HCT116 (cell line): Measurements from ENCODE around the gene PCSK6. TPM values are rescaled to one million over a fixed set of nuclear protein-coding genes. Genes with fewer than 3 reads are reported as not detected.

Experiments
- ATAC-seq: fragments of 200-7000 bp; cut with Tn5 transposase; 2 replicates; pipeline ENCODE4 v1.9.1; 2020; ENCODE audit warnings: mild to moderate bottlenecking, moderate library complexity
- BruUV-seq: library from RNA; stranded (reverse); fragments of 400-500 nt; replicated peaks from 2 replicates; lab custom pipeline; 2021; lab: Mats Ljungman, UMichigan
- CTCF ChIA-PET: fragments of 300-600 bp; sonication (Branson Sonifier 250); formaldehyde crosslinking; loops from one replicate; lab custom pipeline; 2021; ENCODE audit warnings: antibody characterized with exemption; lab: Charles Lee
- POLR2A ChIA-PET: fragments of 300-600, 350-600 bp; sonication (Branson Sonifier 250); formaldehyde crosslinking; loops from one replicate; lab custom pipeline; 2021; ENCODE audit warnings: antibody characterized with exemption; lab: Charles Lee
- RAD21 ChIA-PET, 2 experiments: fragments of 300-600 bp; sonication (Branson Sonifier 250); formaldehyde crosslinking; loops; one replicate each; lab custom pipeline; 2023; ENCODE audit warnings: low total read pairs in 2 of 2; ENCODE audit not compliant: uncharacterized antibody in 2 of 2, unreplicated experiment in 2 of 2, low non-redundant PET in 1 of 2; lab: Charles Lee
- DNase-seq: peaks from one replicate; pipeline ENCODE4 v3.0.0-alpha.2; 2010; ENCODE audit warnings: low read depth, low spot score
- H2AFZ ChIP-seq: fragments of 200-600 bp; shearing (Covaris generic), sonication (generic); 2 replicates; pipeline ENCODE4 v1.6.1; 2017; ENCODE audit warnings: low read depth, mixed run types, mixed read lengths, antibody characterized with exemption, low read length; ENCODE audit not compliant: poor library complexity, severe bottlenecking
- H3K27ac ChIP-seq: 2 replicates; pipeline ENCODE4 v1.5.1; 2012; ENCODE audit warnings: low read depth, low read length
- H3K27me3 ChIP-seq: fragments of 200-600 bp; sonication (generic); 2 replicates; pipeline ENCODE4 v1.6.1; 2016; ENCODE audit warnings: mixed run types, low read length, mixed read lengths; ENCODE audit not compliant: insufficient read depth
- H3K36me3 ChIP-seq, 2 experiments: fragments of 200-500 bp in 1 of 2; fragments of 200-600 bp in 1 of 2; sonication (Bioruptor generic) in 1 of 2; sonication (generic) in 1 of 2; 2 replicates each; pipeline versions ENCODE4 v1.5.1 to v1.6.1; 2014 to 2016; ENCODE audit warnings: low read length in 2 of 2, inconsistent platforms in 1 of 2, mixed read lengths in 1 of 2, mixed run types in 1 of 2; ENCODE audit not compliant: insufficient read depth in 2 of 2, control insufficient read depth in 1 of 2
- H3K4me1 ChIP-seq, 2 experiments: fragments of 200-600 bp in 1 of 2; sonication (generic) in 1 of 2; 2 replicates each; pipeline versions ENCODE4 v1.5.1 to v1.6.1; 2012 to 2017; ENCODE audit warnings: low read length in 2 of 2, inconsistent platforms in 1 of 2, mild to moderate bottlenecking in 1 of 2, mixed read lengths in 1 of 2, mixed run types in 1 of 2, moderate library complexity in 1 of 2; ENCODE audit not compliant: insufficient read depth in 2 of 2, control insufficient read depth in 1 of 2
- H3K4me2 ChIP-seq: fragments of 200-600 bp; sonication (generic); 2 replicates; pipeline ENCODE4 v1.6.1; 2017; ENCODE audit warnings: mixed run types, low read length, mixed read lengths
- H3K4me3 ChIP-seq, 2 experiments: fragments of 200-600 bp in 1 of 2; sonication (generic) in 1 of 2; replicated peaks in 1 of 2; 2 replicates each; pipeline ENCODE4 v1.5.1; 2011 to 2016; ENCODE audit warnings: low read length in 2 of 2, control low read depth in 1 of 2, low read depth in 1 of 2, mild to moderate bottlenecking in 1 of 2, mixed read lengths in 1 of 2, mixed run types in 1 of 2
- H3K79me2 ChIP-seq: fragments of 200-600 bp; sonication (generic); 2 replicates; pipeline ENCODE4 v1.6.1; 2017; ENCODE audit warnings: mild to moderate bottlenecking, mixed run types, low read length, moderate library complexity, mixed read lengths; ENCODE audit not compliant: insufficient read depth
- H3K9ac ChIP-seq: fragments of 200-600 bp; sonication (generic); 2 replicates; pipeline ENCODE4 v1.6.1; 2016; ENCODE audit warnings: low read length, mixed read lengths
- H3K9me2 ChIP-seq: fragments of 200-600 bp; sonication (generic), shearing (Covaris generic); 2 replicates; pipeline ENCODE4 v1.6.1; 2017; ENCODE audit warnings: mixed run types, mild to moderate bottlenecking, moderate library complexity; ENCODE audit not compliant: insufficient read depth
- H3K9me3 ChIP-seq, 2 experiments: fragments of 200-500 bp in 1 of 2; fragments of 200-600 bp in 1 of 2; sonication (Bioruptor generic) in 1 of 2; sonication (generic) in 1 of 2; 2 replicates each; pipeline ENCODE4 v1.6.1; 2014 to 2017; ENCODE audit warnings: low read length in 2 of 2, mixed read lengths in 2 of 2, inconsistent platforms in 1 of 2, low read depth in 1 of 2, mild to moderate bottlenecking in 1 of 2, mixed run types in 1 of 2, moderate library complexity in 1 of 2; ENCODE audit not compliant: control insufficient read depth in 1 of 2, insufficient read depth in 1 of 2
- H4K20me1 ChIP-seq: fragments of 200-600 bp; sonication (generic), shearing (Covaris generic); 2 replicates; pipeline ENCODE4 v1.6.1; 2017; ENCODE audit warnings: mixed run types, mild to moderate bottlenecking, moderate library complexity; ENCODE audit not compliant: insufficient read depth
- CBX3 ChIP-seq: IDR thresholded peaks from 2 replicates; pipeline ENCODE4 v1.6.1; 2012; ENCODE audit warnings: low read depth
- CTCF ChIP-seq, 3 experiments: fragments of 200-600 bp in 1 of 3; sonication (generic) in 1 of 3; IDR thresholded peaks in 2 of 3; conservative IDR thresholded peaks in 1 of 3; 2 replicates each; pipeline ENCODE4 v1.5.1; 2012 to 2017; ENCODE audit warnings: low read depth in 2 of 3, low read length in 2 of 3, antibody characterized with exemption in 1 of 3, borderline replicate concordance in 1 of 3, control low read depth in 1 of 3, mild to moderate bottlenecking in 1 of 3, mixed read lengths in 1 of 3, mixed run types in 1 of 3, moderate library complexity in 1 of 3; ENCODE audit not compliant: insufficient read depth in 1 of 3
- EZH2 ChIP-seq: fragments of 200-600 bp; sonication (generic); IDR thresholded peaks from 2 replicates; pipeline ENCODE4 v1.6.1; 2017; ENCODE audit warnings: antibody characterized with exemption, mixed run types
- FOSL1 ChIP-seq: IDR thresholded peaks from 2 replicates; pipeline ENCODE4 v1.6.1; 2012; ENCODE audit warnings: low read depth
- JUND ChIP-seq: IDR thresholded peaks from 2 replicates; pipeline ENCODE4 v1.6.1; 2012
- RAD21 ChIP-seq: IDR thresholded peaks from 2 replicates; pipeline ENCODE4 v1.6.1; 2012; ENCODE audit warnings: low read depth, mild to moderate bottlenecking
- SIN3A ChIP-seq: IDR thresholded peaks from 2 replicates; pipeline ENCODE4 v1.6.1; 2012; ENCODE audit warnings: low read depth
- SP1 ChIP-seq: IDR thresholded peaks from 2 replicates; pipeline ENCODE4 v1.6.1; 2012; ENCODE audit warnings: low read depth
- ZBTB33 ChIP-seq: IDR thresholded peaks from 2 replicates; pipeline ENCODE4 v1.6.1; 2011; ENCODE audit warnings: mild to moderate bottlenecking, low read length, moderate library complexity; ENCODE audit not compliant: insufficient replicate concordance; ENCODE audit errors: extremely low read depth
- intact Hi-C: fragments of 100-400 bp; cut with micrococcal nuclease; formaldehyde crosslinking; loops from 2 replicates; pipeline ENCODE4 v1.10.0; 2022
- total RNA-seq: library from RNA; stranded (reverse); gene quantifications from one replicate; pipeline ENCODE4 v1.2.1, GENCODE V29; 2021; ENCODE audit not compliant: unreplicated experiment

Gene PCSK6
- total RNA-seq, 1 experiment from 2014 or later: 13.5 TPM

GRCh38 chr15:101435761-101436160 is 53.7 kb downstream of the PCSK6 start:
- no peaks in the 10 kb centered on the region for H3K4me1 ChIP-seq
- POLR2A ChIA-PET: no interaction called here
- H3K79me2 ChIP-seq: no peaks in the 10 kb centered on the region
- TF ChIP-seq CBX3 (no peak), SIN3A (no peak), EZH2 (no peak), CTCF (IDR thresholded peaks at IDR 0.05 in 2 of 3, conservative IDR thresholded peaks at IDR 0.05 in 1 of 3; ENCODE audit: borderline replicate concordance in 1 of 3, insufficient read depth in 1 of 3, low read depth in 2 of 3, low read length in 2 of 3) (no peak), SP1 (no peak)
- H3K4me2 ChIP-seq: no peak overlapping the region
- no peaks in the 10 kb centered on the region for H3K9me3 ChIP-seq
- intact Hi-C loops: no loop called here
- CTCF ChIA-PET: no interaction called here
- ATAC-seq (no peak), DNase-seq (no peak)
- H3K9ac ChIP-seq: no peak overlapping the region
- RAD21 ChIA-PET: no interaction called here
- no peaks in the 10 kb centered on the region for H4K20me1 ChIP-seq
- no peak overlapping the region for H2AFZ ChIP-seq
- no peaks in the 10 kb centered on the region for H3K9me2 ChIP-seq
- H3K27me3 ChIP-seq: no peaks in the 10 kb centered on the region
- no peak overlapping the region for H3K4me3 ChIP-seq
- H3K27ac ChIP-seq: no peak overlapping the region
- H3K36me3 ChIP-seq: no peaks in the 10 kb centered on the region
- no TSS peak for BruUV-seq

- POLR2A ChIA-PET: no interaction called here
- no TSS peak for BruUV-seq
These were observed 55.2 kb downstream of the PCSK6 start for GRCh38 chr15:101434032-101434920.

More at GRCh38 chr15:101434032-101434920, 55.2 kb downstream of the PCSK6 start:
- H3K4me3 ChIP-seq: no peak overlapping the region
- H3K27me3 ChIP-seq: no peaks in the 10 kb centered on the region
- H3K9me2 ChIP-seq: no peaks in the 10 kb centered on the region
- no peak overlapping the region for H3K27ac ChIP-seq
- H3K4me2 ChIP-seq: no peak overlapping the region
- intact Hi-C loops: no loop called here
- H3K36me3 ChIP-seq: no peaks in the 10 kb centered on the region
- no peaks in the 10 kb centered on the region for H3K9me3 ChIP-seq
- H3K4me1 ChIP-seq: no peaks in the 10 kb centered on the region
- ChIA-PET CTCF (no interaction called here), RAD21 (no interaction called here)
- no peaks in the 10 kb centered on the region for H3K79me2 ChIP-seq
- ATAC-seq (no peak), DNase-seq (no peak)
- no peak for TF ChIP-seq SIN3A
- no peak for TF ChIP-seq RAD21
- no peak for TF ChIP-seq EZH2
- TF ChIP-seq FOSL1: no peak
- TF ChIP-seq ZBTB33: no peak
- TF ChIP-seq CTCF (IDR thresholded peaks at IDR 0.05 in 2 of 3, conservative IDR thresholded peaks at IDR 0.05 in 1 of 3; ENCODE audit: borderline replicate concordance in 1 of 3, insufficient read depth in 1 of 3, low read depth in 2 of 3, low read length in 2 of 3): no peak
- no peak for TF ChIP-seq JUND
- no peak overlapping the region for H2AFZ ChIP-seq
- H4K20me1 ChIP-seq: no peaks in the 10 kb centered on the region
- H3K9ac ChIP-seq: no peak overlapping the region
